ENCODE measurements around the gene BSN. TPM values are rescaled to one million over a fixed set of nuclear protein-coding genes. Genes with fewer than 3 reads are reported as not detected.

The BSN gene
- total RNA-seq, 1 donor from 2014 or later = not detected

DNA sequence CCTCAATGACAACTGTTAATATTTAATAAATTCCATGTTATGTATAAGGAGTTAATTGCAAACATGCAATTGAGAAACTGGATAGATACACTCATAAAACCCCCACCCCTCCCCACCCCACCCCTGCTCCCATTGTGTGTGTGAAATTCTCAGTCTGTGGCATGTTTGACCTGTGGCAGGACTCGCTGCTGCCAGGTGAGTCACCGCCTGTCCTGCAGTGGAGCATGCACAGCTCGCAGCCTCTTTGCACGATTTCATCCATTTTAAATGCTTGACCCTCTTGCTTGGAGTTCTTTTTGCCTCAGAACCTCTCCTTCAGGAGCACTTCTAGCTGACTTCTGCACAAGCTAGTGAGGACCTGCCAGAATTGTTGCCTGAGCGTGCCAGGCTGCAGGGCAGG is 114.6 kb downstream of the BSN start:
- TF ChIP-seq CTCF (IDR thresholded peaks at IDR 0.05; ENCODE audit: insufficient read depth, low read length, severe bottlenecking) = no peak
- FAIRE-seq = no peak
- H3K27me3 ChIP-seq (ENCODE audit: control insufficient read depth, insufficient read depth, low read length) = no peaks in the 10 kb centered on the region
- peak; percentile 45 for DNase-seq (ENCODE audit: low read depth)
- H3K4me3 ChIP-seq (ENCODE audit: low read depth, low read length) = no peak overlapping the region
- H3K36me3 ChIP-seq (ENCODE audit: control insufficient read depth, insufficient read depth, low read length) = no peaks in the 10 kb centered on the region

DNA sequence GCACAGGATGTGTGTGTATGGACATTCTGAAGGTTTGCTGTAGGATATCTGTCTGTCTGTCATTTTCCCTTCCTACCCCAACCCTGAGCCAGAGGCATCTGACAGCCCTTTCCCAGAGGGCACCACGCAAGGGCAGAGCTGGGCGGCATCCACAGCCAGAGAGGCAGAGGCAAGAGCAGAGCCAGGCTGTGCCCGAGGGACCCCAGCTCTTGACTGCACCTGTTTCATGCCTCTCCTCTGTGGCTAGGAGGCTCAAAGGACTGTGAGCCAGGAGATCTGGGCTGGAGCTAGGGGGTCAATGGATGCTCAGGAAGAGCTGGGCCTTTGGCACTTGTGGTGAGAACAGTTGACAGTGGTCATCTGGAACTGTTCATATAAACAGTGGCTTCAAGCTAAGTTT is 115.1 kb downstream of the BSN start:
- H3K4me3 ChIP-seq (ENCODE audit: low read depth, low read length) = no peak overlapping the region
- DNase-seq (ENCODE audit: low read depth) = no peak
- H3K27me3 ChIP-seq (ENCODE audit: control insufficient read depth, insufficient read depth, low read length) = no peaks in the 10 kb centered on the region
- H3K36me3 ChIP-seq (ENCODE audit: control insufficient read depth, insufficient read depth, low read length) = no peaks in the 10 kb centered on the region
- no peak for TF ChIP-seq CTCF (IDR thresholded peaks at IDR 0.05; ENCODE audit: insufficient read depth, low read length, severe bottlenecking)
- FAIRE-seq = no peak

DNA sequence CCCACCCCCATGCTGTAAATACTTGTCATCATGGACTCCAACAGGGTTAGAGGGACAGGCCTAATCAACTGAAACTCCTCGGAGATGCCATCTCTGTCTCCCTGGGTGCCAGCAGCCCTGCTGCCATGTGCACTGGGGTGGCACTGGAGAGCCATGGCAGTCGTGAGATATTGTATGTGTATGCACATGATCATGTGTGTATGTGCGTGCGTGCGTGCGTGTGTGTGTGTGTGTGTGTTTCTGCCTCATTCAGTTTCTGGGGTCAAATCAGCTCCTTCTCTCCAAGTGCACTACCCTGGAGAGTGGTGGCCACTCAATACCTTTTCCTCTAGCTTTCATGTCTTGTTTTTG is 116.6 kb downstream of the BSN start:
- no peak overlapping the region for H3K4me3 ChIP-seq (ENCODE audit: low read depth, low read length)
- FAIRE-seq (peak; percentile 66), DNase-seq (ENCODE audit: low read depth) (no peak)
- H3K27me3 ChIP-seq (ENCODE audit: control insufficient read depth, insufficient read depth, low read length) = no peaks in the 10 kb centered on the region
- peaks cover 4% of the 10 kb centered on the region for H3K36me3 ChIP-seq (ENCODE audit: control insufficient read depth, insufficient read depth, low read length)
- TF ChIP-seq CTCF (IDR thresholded peaks at IDR 0.05; ENCODE audit: insufficient read depth, low read length, severe bottlenecking) = no peak

DNA sequence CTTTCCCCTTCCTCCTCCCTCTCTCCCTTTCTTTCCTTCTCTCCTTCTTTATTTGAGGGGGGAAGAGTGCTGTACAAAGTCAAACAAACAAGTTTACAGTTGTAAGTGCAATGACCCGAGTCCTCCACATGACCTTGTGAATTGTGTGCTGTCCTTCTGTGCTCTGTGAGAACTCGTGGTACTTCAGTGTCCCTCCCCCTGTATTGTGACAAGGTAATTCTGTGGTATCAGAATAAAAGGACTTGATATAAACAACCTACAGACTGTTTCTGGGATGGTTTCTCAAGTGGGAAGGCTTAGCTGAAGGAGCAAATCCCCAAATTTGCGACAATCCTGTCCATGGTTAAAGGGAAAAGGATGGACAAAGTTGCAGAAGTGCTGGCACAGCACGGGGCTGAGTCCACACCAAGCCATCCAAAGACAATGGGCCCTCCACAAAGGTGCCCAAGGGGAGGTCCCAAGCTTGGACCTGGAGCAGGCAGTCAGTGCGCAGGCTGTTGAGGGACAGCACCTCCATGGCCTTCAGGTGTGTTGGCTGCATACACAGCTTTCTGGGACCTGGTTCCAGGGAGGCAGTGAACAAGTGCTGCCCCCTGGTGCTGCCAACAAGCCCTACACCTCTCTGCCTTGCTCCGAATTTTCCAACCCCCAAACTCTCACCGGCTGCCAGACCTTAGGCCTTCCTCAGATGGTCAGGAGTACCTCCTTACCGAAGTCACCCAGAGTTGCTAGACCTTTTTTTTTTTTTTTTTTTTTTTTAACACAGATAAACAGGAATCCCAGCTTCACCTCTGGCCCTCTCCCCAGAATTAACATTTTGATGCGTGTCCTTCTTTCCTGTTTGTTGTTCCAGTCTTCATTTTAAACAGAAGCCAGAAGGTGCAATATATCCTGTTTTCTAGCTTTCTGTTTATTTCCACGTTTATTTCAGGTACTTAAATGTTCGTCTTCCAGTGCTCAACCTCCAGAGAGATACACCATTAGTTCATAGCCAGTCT is 117.3 kb downstream of the BSN start:
- peaks cover 8% of the 10 kb centered on the region for H3K36me3 ChIP-seq (ENCODE audit: control insufficient read depth, insufficient read depth, low read length)
- DNase-seq (ENCODE audit: low read depth) = peak; percentile 68
- no peaks in the 10 kb centered on the region for H3K27me3 ChIP-seq (ENCODE audit: control insufficient read depth, insufficient read depth, low read length)
- FAIRE-seq = no peak
- TF ChIP-seq CTCF (IDR thresholded peaks at IDR 0.05; ENCODE audit: insufficient read depth, low read length, severe bottlenecking) = peak; percentile 95
- no peak overlapping the region for H3K4me3 ChIP-seq (ENCODE audit: low read depth, low read length)

- FAIRE-seq (no peak), DNase-seq (ENCODE audit: low read depth) (peak; percentile 27)
- Histone ChIP-seq H3K4me3 (ENCODE audit: low read depth, low read length) (peak overlapping the region; percentile 85), H3K27me3 (ENCODE audit: control insufficient read depth, insufficient read depth, low read length) (no peaks in the 10 kb centered on the region), H3K36me3 (ENCODE audit: control insufficient read depth, insufficient read depth, low read length) (peaks cover 20% of the 10 kb centered on the region)
- TF ChIP-seq CTCF (IDR thresholded peaks at IDR 0.05; ENCODE audit: insufficient read depth, low read length, severe bottlenecking) = no peak
Measured at GRCh38 chr3:49673121-49673714, 118.9 kb downstream of the BSN start.
